Gastroesophageal sphincter (tissue), 4 donors: ENCODE data around the gene DUS1L. TPM values are rescaled to one million over a fixed set of nuclear protein-coding genes. Genes with fewer than 3 reads are reported as not detected.

Experiments
- ATAC-seq: fragments of 150-250 bp; one replicate; pipeline ENCODE4 v1.9.1; 2016; ENCODE audit warnings: mild to moderate bottlenecking, moderate library complexity
- H3K27ac ChIP-seq, 4 donors: fragments of 200-600 bp; sonication (generic) in 3 of 4; 1 replicate in 3 of 4; 2 replicates in 1 of 4; pipeline ENCODE4 v1.5.1; 2016 to 2019
- H3K27me3 ChIP-seq: fragments of 200-600 bp; sonication (generic); one replicate; pipeline ENCODE4 v1.5.1; 2019
- H3K36me3 ChIP-seq, 2 donors: fragments of 200-600 bp; sonication (generic); one replicate each; pipeline ENCODE4 v1.5.1; 2019; ENCODE audit warnings: control low read depth in 1 of 2
- H3K4me1 ChIP-seq, 3 donors: fragments of 200-600 bp; sonication (generic); 1 replicate in 2 of 3; 2 replicates in 1 of 3; pipeline ENCODE4 v1.5.1; 2016 to 2019; ENCODE audit warnings: control low read depth in 2 of 3
- H3K4me3 ChIP-seq, 2 donors: fragments of 200-600 bp; sonication (generic); one replicate each; pipeline ENCODE4 v1.5.1; 2019; ENCODE audit warnings: mild to moderate bottlenecking in 1 of 2, moderate library complexity in 1 of 2
- H3K9me3 ChIP-seq, 3 donors: fragments of 200-600 bp; sonication (generic); one replicate each; pipeline ENCODE4 v1.5.1; 2017 to 2019; ENCODE audit warnings: control low read depth in 2 of 3
- CTCF ChIP-seq, 4 experiments: fragments of 200-600 bp in 2 of 4; fragments of 450-650 bp in 2 of 4; sonication (generic) in 1 of 4; IDR thresholded peaks; one replicate each; pipeline ENCODE4 v1.5.1; 2017 to 2019; ENCODE audit warnings: antibody characterized with exemption in 4 of 4, mild to moderate bottlenecking in 2 of 4, moderate library complexity in 2 of 4
- EP300 ChIP-seq: sonication (generic); formaldehyde crosslinking; IDR thresholded peaks from one replicate; pipeline ENCODE4 v1.6.1; 2017; ENCODE audit warnings: antibody characterized with exemption, mild to moderate bottlenecking
- POLR2A ChIP-seq, 2 donors: fragments of 450-650 bp; IDR thresholded peaks; one replicate each; pipeline ENCODE4 v1.6.1; 2017; ENCODE audit warnings: antibody characterized with exemption in 2 of 2, mild to moderate bottlenecking in 2 of 2, moderate library complexity in 1 of 2
- POLR2AphosphoS5 ChIP-seq: sonication (generic); formaldehyde crosslinking; IDR thresholded peaks from one replicate; pipeline ENCODE4 v1.6.1; 2017; ENCODE audit warnings: antibody characterized with exemption
- WGBS, 2 donors: methylation state at CpG; one replicate each; pipeline ENCODE4 v1.1.5; 2018; ENCODE audit warnings: low coverage in 1 of 2; 5-methylcytosine and 5-hydroxymethylcytosine counted together
- total RNA-seq, 4 donors: library from RNA; depleted of rRNA; stranded (reverse); fragments of >200 nt; gene quantifications; one replicate each; pipeline ENCODE4 v1.1.0, GENCODE V29; 2016

The DUS1L gene
- total RNA-seq, 4 donors from 2014 or later = 35.8 to 62.8 (median 52.9) TPM

GRCh38 chr17:82058230-82058854 lies 7.3 kb downstream of the DUS1L start:
- WGBS, 2 donors = no CpG with 5 or more reads among the region's 17 CpGs
- no peaks in the 10 kb centered on the region for H3K27me3 ChIP-seq
- no peak for ATAC-seq
- H3K36me3 ChIP-seq = peaks cover 0 to 100% of the 10 kb centered on the region in 2 donors
- H3K4me1 ChIP-seq = peaks cover 0 to 20% (median 1%) of the 10 kb centered on the region in 3 donors
- H3K4me3 ChIP-seq = no peak overlapping the region
- H3K9me3 ChIP-seq = no peaks in the 10 kb centered on the region
- TF ChIP-seq EP300 (no peak), POLR2AphosphoS5 (no peak), CTCF (IDR thresholded peaks at IDR 0.05) (no peak), POLR2A (IDR thresholded peaks at IDR 0.05) (no peak)
- H3K27ac ChIP-seq = no peak overlapping the region

- H3K4me1 ChIP-seq = peaks cover 0 to 33% (median 12%) of the 10 kb centered on the region in 3 donors
- H3K9me3 ChIP-seq = no peaks in the 10 kb centered on the region
- no peaks in the 10 kb centered on the region for H3K27me3 ChIP-seq
- H3K4me3 ChIP-seq = no peak overlapping the region
- H3K27ac ChIP-seq = no peak overlapping the region
- WGBS, 2 donors = no CpG with 5 or more reads among the region's 29 CpGs
- H3K36me3 ChIP-seq = peaks cover 0 to 89% of the 10 kb centered on the region in 2 donors
- no peak for ATAC-seq
- TF ChIP-seq POLR2A (IDR thresholded peaks at IDR 0.05) = no peak
- TF ChIP-seq EP300 = no peak
- no peak for TF ChIP-seq POLR2AphosphoS5
- TF ChIP-seq CTCF (IDR thresholded peaks at IDR 0.05) = no peak
Observed at GRCh38 chr17:82056729-82057621, 8.6 kb downstream of the DUS1L start.

GRCh38 chr17:82055965-82056728 lies 9.5 kb downstream of the DUS1L start:
- no peak overlapping the region for H3K4me3 ChIP-seq
- H3K9me3 ChIP-seq = no peaks in the 10 kb centered on the region
- peaks cover 0 to 33% (median 12%) of the 10 kb centered on the region in 3 donors for H3K4me1 ChIP-seq
- peaks cover 0 to 80% of the 10 kb centered on the region in 2 donors for H3K36me3 ChIP-seq
- ATAC-seq = no peak
- no peaks in the 10 kb centered on the region for H3K27me3 ChIP-seq
- no peak overlapping the region for H3K27ac ChIP-seq
- WGBS, 2 donors = 80% methylated on average over 1 of the region's 28 CpGs; no CpG with 5 or more reads in 1 of the 2 donors
- no peak for TF ChIP-seq POLR2AphosphoS5
- no peak for TF ChIP-seq CTCF (IDR thresholded peaks at IDR 0.05)
- TF ChIP-seq EP300 = no peak
- TF ChIP-seq POLR2A (IDR thresholded peaks at IDR 0.05) = no peak

- WGBS, 2 donors = 60 to 78% methylated on average over 1 to 3 of the region's 26 CpGs
- H3K36me3 ChIP-seq = peaks cover 0 to 75% of the 10 kb centered on the region in 2 donors
- ATAC-seq = no peak
Observed at GRCh38 chr17:82055023-82055964, 10.3 kb downstream of the DUS1L start.

More at GRCh38 chr17:82055023-82055964, 10.3 kb downstream of the DUS1L start:
- peaks cover 0 to 41% (median 18%) of the 10 kb centered on the region in 3 donors for H3K4me1 ChIP-seq
- H3K4me3 ChIP-seq = no peak overlapping the region
- no peak for TF ChIP-seq CTCF (IDR thresholded peaks at IDR 0.05)
- TF ChIP-seq EP300 = no peak
- no peak for TF ChIP-seq POLR2AphosphoS5
- TF ChIP-seq POLR2A (IDR thresholded peaks at IDR 0.05) = no peak
- H3K27me3 ChIP-seq = no peaks in the 10 kb centered on the region
- H3K27ac ChIP-seq = no peak overlapping the region
- no peaks in the 10 kb centered on the region for H3K9me3 ChIP-seq
